ENCODE measurements around the gene TMEM108.

DNA sequence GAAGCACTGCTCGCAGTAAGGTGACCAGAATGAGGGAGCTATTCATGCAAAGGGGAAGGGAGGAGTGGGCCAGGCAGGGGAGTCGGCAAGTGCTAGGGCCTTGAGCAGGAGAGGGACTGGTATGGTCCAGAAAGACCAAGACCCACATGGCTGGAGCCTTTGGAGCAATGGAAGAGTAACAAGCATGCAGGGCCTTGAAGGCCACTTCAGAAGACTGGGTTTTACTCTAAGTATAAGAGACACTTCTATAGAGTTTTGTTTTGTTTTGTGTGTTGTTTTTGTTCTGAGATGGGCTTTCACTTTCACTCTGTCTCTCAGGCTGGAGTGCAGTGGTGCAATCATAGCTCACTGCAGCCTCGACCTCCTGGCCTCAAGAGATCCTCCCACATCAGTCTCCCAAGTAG is 403.7 kb downstream of the TMEM108 start:
- TF ChIP-seq CTCF (IDR thresholded peaks at IDR 0.05; ENCODE audit: low read length) (no peak), EZH2 (IDR thresholded peaks at IDR 0.05; ENCODE audit: borderline replicate concordance, low read length) (no peak)

Measured in OCI-LY1 (cell line).